NT2/D1 (cell line): ENCODE data around the gene PRAC2.
"Not testable (repeated sequence)": the region's sequence is repeated elsewhere in the genome, so short reads cannot be mapped to it uniquely, and the experiment has no call there.

ENCODE experiments used
- DNase-seq: peaks from one replicate; pipeline ENCODE4 v3.0.0-alpha.2; 2011; ENCODE audit warnings: low read depth, low spot score
- H3K27me3 ChIP-seq: 2 replicates; pipeline ENCODE4 v1.6.0; 2011; ENCODE audit warnings: mild to moderate bottlenecking; ENCODE audit not compliant: insufficient read length, insufficient read depth
- H3K36me3 ChIP-seq: 2 replicates; pipeline ENCODE4 v1.6.1; 2011; ENCODE audit warnings: mild to moderate bottlenecking, low read length, mixed read lengths; ENCODE audit not compliant: insufficient read depth, insufficient read length
- H3K4me1 ChIP-seq: 2 replicates; pipeline ENCODE4 v1.5.1; 2011; ENCODE audit not compliant: insufficient read depth, insufficient read length
- H3K4me3 ChIP-seq: 2 replicates; pipeline ENCODE4 v1.5.1; 2011; ENCODE audit warnings: low read depth; ENCODE audit not compliant: insufficient read length
- H3K9ac ChIP-seq: 2 replicates; pipeline ENCODE4 v1.6.0; 2011; ENCODE audit warnings: low read depth; ENCODE audit not compliant: insufficient read length
- H3K9me3 ChIP-seq: 2 replicates; pipeline ENCODE4 v1.5.1; 2011; ENCODE audit warnings: mild to moderate bottlenecking, low read length; ENCODE audit not compliant: insufficient read depth
- SUZ12 ChIP-seq: IDR thresholded peaks from 2 replicates; pipeline ENCODE4 v1.6.1; 2011; ENCODE audit not compliant: insufficient read length, insufficient read depth; ENCODE audit errors: extremely low read depth
- YY1 ChIP-seq: IDR thresholded peaks from 2 replicates; pipeline ENCODE4 v1.6.1; 2011; ENCODE audit not compliant: insufficient read length, insufficient read depth
- ZNF274 ChIP-seq: IDR thresholded peaks from 2 replicates; pipeline ENCODE4 v1.6.1; 2011; ENCODE audit warnings: mild to moderate bottlenecking, low read depth, low read length

Gene PRAC2

GRCh38 chr17:48693178-48693577 lies 29.8 kb upstream of the PRAC2 start:
- DNase-seq, result no peak
- Histone ChIP-seq H3K36me3 (no peaks in the 10 kb centered on the region), H3K4me3 (no peak overlapping the region), H3K9ac (no peak overlapping the region), H3K4me1 (no peaks in the 10 kb centered on the region), H3K27me3 (no peaks in the 10 kb centered on the region), H3K9me3 (0 out of 2 replicates have a peak, but pooled peaks cover 4% of the 10 kb centered on the region)
- TF ChIP-seq SUZ12, result no peak
- no peak for TF ChIP-seq YY1
- no peak for TF ChIP-seq ZNF274

- TF ChIP-seq SUZ12 (no peak), YY1 (no peak), ZNF274 (no peak)
- no peaks in the 10 kb centered on the region for H3K4me1 ChIP-seq
Observed at GRCh38 chr17:48701864-48702532, 21.0 kb upstream of the PRAC2 start.

GRCh38 chr17:48704361-48705248 lies 18.4 kb upstream of the PRAC2 start:
- no peak for DNase-seq
- Histone ChIP-seq H3K27me3 (peaks cover 24% of the 10 kb centered on the region), H3K4me1 (no peaks in the 10 kb centered on the region), H3K9ac (no peak overlapping the region), H3K9me3 (no peaks in the 10 kb centered on the region), H3K4me3 (no peak overlapping the region), H3K36me3 (no peaks in the 10 kb centered on the region)
- TF ChIP-seq ZNF274 (no peak), SUZ12 (no peak), YY1 (no peak)

More at GRCh38 chr17:48701864-48702532, 21.0 kb upstream of the PRAC2 start:
- Histone ChIP-seq H3K9ac (no peak overlapping the region), H3K36me3 (no peaks in the 10 kb centered on the region), H3K9me3 (no peaks in the 10 kb centered on the region), H3K4me3 (no peak overlapping the region), H3K27me3 (peaks cover 24% of the 10 kb centered on the region)
- DNase-seq, result no peak

GRCh38 chr17:48711128-48711527 lies 11.9 kb upstream of the PRAC2 start:
- no peak for DNase-seq
- Histone ChIP-seq H3K36me3 (no peaks in the 10 kb centered on the region), H3K9ac (no peak overlapping the region), H3K4me1 (no peaks in the 10 kb centered on the region), H3K9me3 (no peaks in the 10 kb centered on the region), H3K4me3 (no peak overlapping the region), H3K27me3 (peaks cover 13% of the 10 kb centered on the region)
- TF ChIP-seq YY1, result no peak
- no peak for TF ChIP-seq SUZ12
- no peak for TF ChIP-seq ZNF274

- no peak for DNase-seq
Observed at GRCh38 chr17:48715496-48716399, 7.2 kb upstream of the PRAC2 start.

GRCh38 chr17:48716549-48716948 lies 6.4 kb upstream of the PRAC2 start:
- not testable (repeated sequence) for H3K9ac ChIP-seq, DNase-seq, H3K9me3 ChIP-seq, H3K4me3 ChIP-seq, H3K36me3 ChIP-seq
- Histone ChIP-seq H3K27me3 (peaks cover 64% of the 10 kb centered on the region), H3K4me1 (peaks cover 17% of the 10 kb centered on the region)

More at GRCh38 chr17:48715496-48716399, 7.2 kb upstream of the PRAC2 start:
- no peaks in the 10 kb centered on the region for H3K9me3 ChIP-seq
- no peaks in the 10 kb centered on the region for H3K36me3 ChIP-seq
- no peak overlapping the region for H3K9ac ChIP-seq
- peaks cover 17% of the 10 kb centered on the region for H3K4me1 ChIP-seq
- no peak overlapping the region for H3K4me3 ChIP-seq
- peaks cover 56% of the 10 kb centered on the region for H3K27me3 ChIP-seq
- TF ChIP-seq SUZ12 (no peak), ZNF274 (no peak), YY1 (no peak)
